GM19240 (cell line): Measurements from ENCODE around the gene AKT1S1.

Source experiments
- DNase-seq: peaks from one replicate; pipeline ENCODE4 v3.0.0; 2011; ENCODE audit warnings: low spot score; ENCODE audit not compliant: insufficient read length

The AKT1S1 gene

GRCh38 chr19:49869009-49869483 is 8.1 kb downstream of the AKT1S1 start:
- no peak for DNase-seq

- DNase-seq = peak; percentile 96
These were observed 10.0 kb downstream of the AKT1S1 start, which contains the start of gene PNKP for GRCh38 chr19:49866933-49867782. PNKP (minus strand) TSS chr19:49867576; CDS start chr19:49867204, 372 bp downstream.

GRCh38 chr19:49864890-49865289 is 12.3 kb downstream of the AKT1S1 start:
- DNase-seq = no peak

GRCh38 chr19:49863935-49864320 is 13.2 kb downstream of the AKT1S1 start:
- no peak for DNase-seq

GRCh38 chr19:49863254-49863934 is 13.8 kb downstream of the AKT1S1 start:
- DNase-seq = no peak

- no peak for DNase-seq
These were observed 14.5 kb downstream of the AKT1S1 start for GRCh38 chr19:49862391-49863253.

- DNase-seq = no peak
These were observed 15.4 kb downstream of the AKT1S1 start for GRCh38 chr19:49861541-49862378.

- no peak for DNase-seq
These were observed 16.0 kb downstream of the AKT1S1 start for GRCh38 chr19:49861107-49861506.

GRCh38 chr19:49860336-49861102 is 16.6 kb downstream of the AKT1S1 start:
- DNase-seq = no peak

GRCh38 chr19:49859682-49860335 is 17.3 kb downstream of the AKT1S1 start:
- DNase-seq = no peak

GRCh38 chr19:49858088-49858985 is 18.8 kb downstream of the AKT1S1 start:
- DNase-seq = no peak

GRCh38 chr19:49857838-49858087 is 19.4 kb downstream of the AKT1S1 start:
- no peak for DNase-seq

GRCh38 chr19:49857061-49857837 is 19.9 kb downstream of the AKT1S1 start:
- DNase-seq = no peak

GRCh38 chr19:49856574-49857021 is 20.6 kb downstream of the AKT1S1 start:
- no peak for DNase-seq

GRCh38 chr19:49855676-49856573 is 21.2 kb downstream of the AKT1S1 start:
- DNase-seq = no peak

GRCh38 chr19:49855277-49855675 is 21.9 kb downstream of the AKT1S1 start:
- DNase-seq = no peak
